NK-92 (cell line): ENCODE data around the gene DDX59.

Experiments
- DNase-seq: peaks from one replicate; lab custom pipeline; 2025; ENCODE audit not compliant: unreplicated experiment; lab: John Stamatoyannopoulos, UW

DDX59 gene

GRCh38 chr1:200669314-200670241, at the start of gene DDX59:
TSS of gene DDX59 (minus strand) at chr1:200669907. CDS start at chr1:200666740, 3,167 bp downstream.
- peak; percentile 20 for DNase-seq

GRCh38 chr1:200714504-200715187, 44.9 kb upstream of the DDX59 start:
- no peak for DNase-seq

- no peak for DNase-seq
Measured at GRCh38 chr1:200710166-200710565, 40.5 kb upstream of the DDX59 start.

GRCh38 chr1:200708769-200709168, 39.1 kb upstream of the DDX59 start:
- no peak for DNase-seq

- no peak for DNase-seq
Measured at GRCh38 chr1:200708161-200708560, 38.5 kb upstream of the DDX59 start.

- no peak for DNase-seq
Measured at GRCh38 chr1:200707116-200707515, 37.4 kb upstream of the DDX59 start.

- DNase-seq: no peak
Measured at GRCh38 chr1:200706111-200706814, 36.6 kb upstream of the DDX59 start.

- no peak for DNase-seq
Measured at GRCh38 chr1:200704986-200705500, 35.3 kb upstream of the DDX59 start.

- DNase-seq: no peak
Measured at GRCh38 chr1:200699871-200700270, 30.2 kb upstream of the DDX59 start.

- DNase-seq: no peak
Measured at GRCh38 chr1:200694738-200695137, 25.0 kb upstream of the DDX59 start.

- DNase-seq: no peak
Measured at GRCh38 chr1:200693327-200693726, 23.6 kb upstream of the DDX59 start.

- no peak for DNase-seq
Measured at GRCh38 chr1:200692316-200692715, 22.6 kb upstream of the DDX59 start.

- DNase-seq: no peak
Measured at GRCh38 chr1:200686620-200687019, 16.9 kb upstream of the DDX59 start.

- DNase-seq: no peak
Measured at GRCh38 chr1:200684015-200684414, 14.3 kb upstream of the DDX59 start.

- no peak for DNase-seq
Measured at GRCh38 chr1:200683298-200683697, 13.6 kb upstream of the DDX59 start.

- DNase-seq: no peak
Measured at GRCh38 chr1:200681231-200681630, 11.5 kb upstream of the DDX59 start.

- DNase-seq: no peak
Measured at GRCh38 chr1:200676829-200677228, 7.1 kb upstream of the DDX59 start.

GRCh38 chr1:200675588-200675852, 5.8 kb upstream of the DDX59 start:
- DNase-seq: no peak

GRCh38 chr1:200674838-200675587, 5.3 kb upstream of the DDX59 start:
- DNase-seq: no peak

- no peak for DNase-seq
Measured at GRCh38 chr1:200673952-200674823, 4.5 kb upstream of the DDX59 start.
